ENCODE results near the gene ADGRB3.

- TF ChIP-seq POLR2AphosphoS5 (IDR thresholded peaks at IDR 0.05) (no peak), CTCF (IDR thresholded peaks at IDR 0.05) (no peak), EP300 (IDR thresholded peaks at IDR 0.05) (no peak)
These were observed 1.6 kb downstream of the ADGRB3 start for GRCh38 chr6:68636666-68637065.
